Measurements from ENCODE around the gene HRAS.
"Not testable (repeated sequence)": the region's sequence is repeated elsewhere in the genome, so short reads cannot be mapped to it uniquely, and the experiment has no call there.

The HRAS gene

GRCh38 chr11:577611-577894 lies 42.2 kb upstream of the HRAS start:
- in situ Hi-C loops (cut with HindIII; ENCODE audit: low sequenced_read_pairs) = no loop called here
- no peak for TF ChIP-seq CTCF (IDR thresholded peaks at IDR 0.05; ENCODE audit: low read depth, low read length, missing control alignments)
- DNase-seq (ENCODE audit: low read depth) = no peak
- H3K4me3 ChIP-seq (ENCODE audit: low read depth, low read length) = peak overlapping the region; percentile 72

- H3K4me3 ChIP-seq (ENCODE audit: low read depth, low read length) = peak overlapping the region; percentile 72
- in situ Hi-C loops (cut with HindIII; ENCODE audit: low sequenced_read_pairs) = no loop called here
- no peak for DNase-seq (ENCODE audit: low read depth)
- no peak for TF ChIP-seq CTCF (IDR thresholded peaks at IDR 0.05; ENCODE audit: low read depth, low read length, missing control alignments)
Observed at GRCh38 chr11:576811-577610, 41.6 kb upstream of the HRAS start.

- in situ Hi-C loops (cut with HindIII; ENCODE audit: low sequenced_read_pairs) = no loop called here
- peak within 1 kb of the TSS; percentile 72 for H3K4me3 ChIP-seq (ENCODE audit: low read depth, low read length)
- TF ChIP-seq CTCF (IDR thresholded peaks at IDR 0.05; ENCODE audit: low read depth, low read length, missing control alignments) = no peak
- peak; percentile 80 for DNase-seq (ENCODE audit: low read depth)
Observed at GRCh38 chr11:575996-576768, 40.8 kb upstream of the HRAS start, which contains the start of gene PHRF1. TSS of gene PHRF1 (plus strand) at chr11:576470. CDS start at chr11:581513, 5,043 bp downstream.

GRCh38 chr11:575313-575995 lies 40.1 kb upstream of the HRAS start:
- H3K4me3 ChIP-seq (ENCODE audit: low read depth, low read length) = peak overlapping the region; percentile 60
- no peak for TF ChIP-seq CTCF (IDR thresholded peaks at IDR 0.05; ENCODE audit: low read depth, low read length, missing control alignments)
- in situ Hi-C loops (cut with HindIII; ENCODE audit: low sequenced_read_pairs) = no loop called here
- no peak for DNase-seq (ENCODE audit: low read depth)

GRCh38 chr11:574632-575312 lies 39.4 kb upstream of the HRAS start:
- TF ChIP-seq CTCF (IDR thresholded peaks at IDR 0.05; ENCODE audit: low read depth, low read length, missing control alignments) = no peak
- H3K4me3 ChIP-seq (ENCODE audit: low read depth, low read length) = peak overlapping the region; percentile 60

GRCh38 chr11:574031-574570 lies 38.7 kb upstream of the HRAS start:
- H3K4me3 ChIP-seq (ENCODE audit: low read depth, low read length); in situ Hi-C loops (cut with HindIII; ENCODE audit: low sequenced_read_pairs); DNase-seq (ENCODE audit: low read depth): not testable (repeated sequence)

More at GRCh38 chr11:574632-575312, 39.4 kb upstream of the HRAS start:
- no peak for DNase-seq (ENCODE audit: low read depth)
- in situ Hi-C loops (cut with HindIII; ENCODE audit: low sequenced_read_pairs) = no loop called here

Data from astrocyte of the cerebellum (primary cell).